HCT116 (cell line): ENCODE results near the gene TIAM1. TPM values are rescaled to one million over a fixed set of nuclear protein-coding genes. Genes with fewer than 3 reads are reported as not detected.
A peak's percentile ranks its signal among the peaks of the same experiment; 100 is the strongest.

ENCODE experiments used
- ATAC-seq: fragments of 200-7000 bp; cut with Tn5 transposase; 2 replicates; pipeline ENCODE4 v1.9.1; 2020; ENCODE audit warnings: mild to moderate bottlenecking, moderate library complexity
- BruUV-seq: library from RNA; stranded (reverse); fragments of 400-500 nt; replicated peaks from 2 replicates; lab custom pipeline; 2021; lab: Mats Ljungman, UMichigan
- CTCF ChIA-PET: fragments of 300-600 bp; sonication (Branson Sonifier 250); formaldehyde crosslinking; loops from one replicate; lab custom pipeline; 2021; ENCODE audit warnings: antibody characterized with exemption; lab: Charles Lee
- POLR2A ChIA-PET: fragments of 300-600, 350-600 bp; sonication (Branson Sonifier 250); formaldehyde crosslinking; loops from one replicate; lab custom pipeline; 2021; ENCODE audit warnings: antibody characterized with exemption; lab: Charles Lee
- RAD21 ChIA-PET, 2 experiments: fragments of 300-600 bp; sonication (Branson Sonifier 250); formaldehyde crosslinking; loops; one replicate each; lab custom pipeline; 2023; ENCODE audit warnings: low total read pairs in 2 of 2; ENCODE audit not compliant: uncharacterized antibody in 2 of 2, unreplicated experiment in 2 of 2, low non-redundant PET in 1 of 2; lab: Charles Lee
- DNase-seq: peaks from one replicate; pipeline ENCODE4 v3.0.0-alpha.2; 2010; ENCODE audit warnings: low read depth, low spot score
- H2AFZ ChIP-seq: fragments of 200-600 bp; shearing (Covaris generic), sonication (generic); 2 replicates; pipeline ENCODE4 v1.6.1; 2017; ENCODE audit warnings: low read depth, mixed run types, mixed read lengths, antibody characterized with exemption, low read length; ENCODE audit not compliant: poor library complexity, severe bottlenecking
- H3K27ac ChIP-seq: 2 replicates; pipeline ENCODE4 v1.5.1; 2012; ENCODE audit warnings: low read depth, low read length
- H3K27me3 ChIP-seq: fragments of 200-600 bp; sonication (generic); 2 replicates; pipeline ENCODE4 v1.6.1; 2016; ENCODE audit warnings: mixed run types, low read length, mixed read lengths; ENCODE audit not compliant: insufficient read depth
- H3K36me3 ChIP-seq, 2 experiments: fragments of 200-500 bp in 1 of 2; fragments of 200-600 bp in 1 of 2; sonication (Bioruptor generic) in 1 of 2; sonication (generic) in 1 of 2; 2 replicates each; pipeline versions ENCODE4 v1.5.1 to v1.6.1; 2014 to 2016; ENCODE audit warnings: low read length in 2 of 2, inconsistent platforms in 1 of 2, mixed read lengths in 1 of 2, mixed run types in 1 of 2; ENCODE audit not compliant: insufficient read depth in 2 of 2, control insufficient read depth in 1 of 2
- H3K4me1 ChIP-seq, 2 experiments: fragments of 200-600 bp in 1 of 2; sonication (generic) in 1 of 2; 2 replicates each; pipeline versions ENCODE4 v1.5.1 to v1.6.1; 2012 to 2017; ENCODE audit warnings: low read length in 2 of 2, inconsistent platforms in 1 of 2, mild to moderate bottlenecking in 1 of 2, mixed read lengths in 1 of 2, mixed run types in 1 of 2, moderate library complexity in 1 of 2; ENCODE audit not compliant: insufficient read depth in 2 of 2, control insufficient read depth in 1 of 2
- H3K4me2 ChIP-seq: fragments of 200-600 bp; sonication (generic); 2 replicates; pipeline ENCODE4 v1.6.1; 2017; ENCODE audit warnings: mixed run types, low read length, mixed read lengths
- H3K4me3 ChIP-seq, 2 experiments: fragments of 200-600 bp in 1 of 2; sonication (generic) in 1 of 2; replicated peaks in 1 of 2; 2 replicates each; pipeline ENCODE4 v1.5.1; 2011 to 2016; ENCODE audit warnings: low read length in 2 of 2, control low read depth in 1 of 2, low read depth in 1 of 2, mild to moderate bottlenecking in 1 of 2, mixed read lengths in 1 of 2, mixed run types in 1 of 2
- H3K79me2 ChIP-seq: fragments of 200-600 bp; sonication (generic); 2 replicates; pipeline ENCODE4 v1.6.1; 2017; ENCODE audit warnings: mild to moderate bottlenecking, mixed run types, low read length, moderate library complexity, mixed read lengths; ENCODE audit not compliant: insufficient read depth
- H3K9ac ChIP-seq: fragments of 200-600 bp; sonication (generic); 2 replicates; pipeline ENCODE4 v1.6.1; 2016; ENCODE audit warnings: low read length, mixed read lengths
- H3K9me2 ChIP-seq: fragments of 200-600 bp; sonication (generic), shearing (Covaris generic); 2 replicates; pipeline ENCODE4 v1.6.1; 2017; ENCODE audit warnings: mixed run types, mild to moderate bottlenecking, moderate library complexity; ENCODE audit not compliant: insufficient read depth
- H3K9me3 ChIP-seq, 2 experiments: fragments of 200-500 bp in 1 of 2; fragments of 200-600 bp in 1 of 2; sonication (Bioruptor generic) in 1 of 2; sonication (generic) in 1 of 2; 2 replicates each; pipeline ENCODE4 v1.6.1; 2014 to 2017; ENCODE audit warnings: low read length in 2 of 2, mixed read lengths in 2 of 2, inconsistent platforms in 1 of 2, low read depth in 1 of 2, mild to moderate bottlenecking in 1 of 2, mixed run types in 1 of 2, moderate library complexity in 1 of 2; ENCODE audit not compliant: control insufficient read depth in 1 of 2, insufficient read depth in 1 of 2
- H4K20me1 ChIP-seq: fragments of 200-600 bp; sonication (generic), shearing (Covaris generic); 2 replicates; pipeline ENCODE4 v1.6.1; 2017; ENCODE audit warnings: mixed run types, mild to moderate bottlenecking, moderate library complexity; ENCODE audit not compliant: insufficient read depth
- CBX3 ChIP-seq: IDR thresholded peaks from 2 replicates; pipeline ENCODE4 v1.6.1; 2012; ENCODE audit warnings: low read depth
- CEBPB ChIP-seq: IDR thresholded peaks from 2 replicates; pipeline ENCODE4 v1.6.1; 2012; ENCODE audit warnings: low read depth
- POLR2A ChIP-seq: IDR thresholded peaks from 2 replicates; pipeline ENCODE4 v1.7.0; 2011; ENCODE audit warnings: borderline replicate concordance; ENCODE audit not compliant: insufficient read depth, insufficient read length; ENCODE audit errors: extremely low read depth
- RAD21 ChIP-seq: IDR thresholded peaks from 2 replicates; pipeline ENCODE4 v1.6.1; 2012; ENCODE audit warnings: low read depth, mild to moderate bottlenecking
- REST ChIP-seq: IDR thresholded peaks from 2 replicates; pipeline ENCODE4 v1.6.1; 2012; ENCODE audit warnings: low read depth
- SP1 ChIP-seq: IDR thresholded peaks from 2 replicates; pipeline ENCODE4 v1.6.1; 2012; ENCODE audit warnings: low read depth
- intact Hi-C: fragments of 100-400 bp; cut with micrococcal nuclease; formaldehyde crosslinking; loops from 2 replicates; pipeline ENCODE4 v1.10.0; 2022
- total RNA-seq: library from RNA; stranded (reverse); gene quantifications from one replicate; pipeline ENCODE4 v1.2.1, GENCODE V29; 2021; ENCODE audit not compliant: unreplicated experiment

Gene TIAM1
- total RNA-seq, 1 experiment from 2014 or later: 47.8 TPM

- Histone ChIP-seq H3K4me2 (peak overlapping the region; percentile 71), H3K36me3 (no peaks in the 10 kb centered on the region), H3K9ac (peak overlapping the region; percentile 29), H3K4me1 (peaks cover 44 to 45% of the 10 kb centered on the region in 2 experiments), H3K27me3 (no peaks in the 10 kb centered on the region), H4K20me1 (no peaks in the 10 kb centered on the region), H3K27ac (peak overlapping the region; percentile 74), H3K79me2 (no peaks in the 10 kb centered on the region; the same call in 1 of the 2 replicates), H3K9me3 (0 out of 4 replicates have a peak, but pooled peaks cover 0 to 7% of the 10 kb centered on the region in 2 experiments), H3K4me3 (peak overlapping the region; percentile 27 to 45), H2AFZ (no peak overlapping the region), H3K9me2 (no peaks in the 10 kb centered on the region; the same call in 1 of the 2 replicates)
- intact Hi-C loops: loop anchor here (5.0 kb wide), 1 partner anchor 67 kb away; no protein-coding TSS in a partner anchor
- 0 out of 2 replicates have a peak, but pooled peaks have one; percentile 14 for TF ChIP-seq SP1
- no peak for TF ChIP-seq POLR2A
- peak; percentile 58 for DNase-seq
- POLR2A ChIA-PET: interaction anchor here (1.2 to 2.6 kb wide), 3 partner anchors 10 to 69 kb away, joined by 3 to 13 read pairs (median 4); no protein-coding TSS in a partner anchor
- ATAC-seq: peak; percentile 63
- CTCF ChIA-PET: interaction anchor here (1.1 to 1.7 kb wide), 3 partner anchors 63 to 229 kb away, joined by 3 to 4 read pairs (median 4); no protein-coding TSS in a partner anchor
- RAD21 ChIA-PET: no interaction called here
- BruUV-seq: TSS peak; percentile 72
Measured at GRCh38 chr21:31284797-31285397, 59.2 kb downstream of the TIAM1 start.

GRCh38 chr21:31283025-31283424 lies 61.0 kb downstream of the TIAM1 start:
- RAD21 ChIA-PET: no interaction called here
- Histone ChIP-seq H3K9me2 (no peaks in the 10 kb centered on the region; the same call in 1 of the 2 replicates), H3K4me1 (peaks cover 44 to 45% of the 10 kb centered on the region in 2 experiments)
- TF ChIP-seq REST: no peak
- TF ChIP-seq CEBPB: no peak
- no peak for TF ChIP-seq CBX3
- TF ChIP-seq RAD21: no peak
- TF ChIP-seq, all 23 proteins: peak for 0
- H4K20me1 ChIP-seq: no peaks in the 10 kb centered on the region
- H3K36me3 ChIP-seq: no peaks in the 10 kb centered on the region
- no peak overlapping the region for H2AFZ ChIP-seq
- no peaks in the 10 kb centered on the region for H3K27me3 ChIP-seq
- H3K9ac ChIP-seq: peak overlapping the region; percentile 31
- no peaks in the 10 kb centered on the region for H3K9me3 ChIP-seq
- ATAC-seq (no peak), DNase-seq (no peak)
- intact Hi-C loops: loop anchor here (2.0 to 5.0 kb wide), 2 partner anchors 34 to 69 kb away; no protein-coding TSS in a partner anchor
- peak overlapping the region; percentile 74 for H3K27ac ChIP-seq
- no TSS peak for BruUV-seq
- ChIA-PET POLR2A (no interaction called here), CTCF (no interaction called here)
- no peaks in the 10 kb centered on the region; the same call in 1 of the 2 replicates for H3K79me2 ChIP-seq
- H3K4me3 ChIP-seq: peak overlapping the region; percentile 35 to 45
- H3K4me2 ChIP-seq: peak overlapping the region; percentile 71
